Endothelial cell of umbilical vein (primary cell): ENCODE measurements around the gene PRUNE2. TPM values are rescaled to one million over a fixed set of nuclear protein-coding genes. Genes with fewer than 3 reads are reported as not detected.
A peak's percentile ranks its signal among the peaks of the same experiment; 100 is the strongest.

Experiments used
- BruUV-seq: library from RNA; stranded (reverse); fragments of 400-500 nt; replicated peaks from 2 replicates; lab custom pipeline; 2021; lab: Mats Ljungman, UMichigan
- CTCF ChIA-PET: fragments of 300-600, 350-600 bp; sonication (Branson Sonifier 250); formaldehyde crosslinking; loops from one replicate; lab custom pipeline; 2021; ENCODE audit warnings: antibody characterized with exemption, inconsistent platforms; lab: Charles Lee
- POLR2A ChIA-PET: fragments of 300-600, 350-600 bp; sonication (Branson Sonifier 250); formaldehyde crosslinking; loops from one replicate; lab custom pipeline; 2021; ENCODE audit warnings: antibody characterized with exemption, inconsistent platforms; lab: Charles Lee
- DNase-seq: peaks from one replicate; pipeline ENCODE4 v3.0.0-alpha.2; 2011; ENCODE audit warnings: low read depth, low spot score
- FAIRE-seq: peaks from 2 replicates; lab custom pipeline; 2011; peaks lifted over from hg19 to GRCh38; lab: Jason Lieb, UNC
- H2AFZ ChIP-seq: 2 replicates; pipeline ENCODE4 v1.6.0; 2012; ENCODE audit warnings: low read depth, low read length, control low read depth, inconsistent platforms
- H3K27ac ChIP-seq: 2 replicates; pipeline ENCODE4 v1.5.1; 2011; ENCODE audit warnings: low read depth, mild to moderate bottlenecking, control low read depth, low read length, moderate library complexity; ENCODE audit not compliant: insufficient read depth
- H3K27me3 ChIP-seq, 2 experiments: 2 replicates each; pipeline versions ENCODE4 v1.6.0 to v1.6.1; 2011; ENCODE audit warnings: low read length in 2 of 2, mixed read lengths in 1 of 2; ENCODE audit not compliant: control insufficient read depth in 2 of 2, insufficient read depth in 2 of 2
- H3K36me3 ChIP-seq, 2 experiments: 2 replicates in 1 of 2; 3 replicates in 1 of 2; pipeline ENCODE4 v1.5.1; 2011; ENCODE audit warnings: low read length in 2 of 2, mild to moderate bottlenecking in 1 of 2, moderate library complexity in 1 of 2; ENCODE audit not compliant: control insufficient read depth in 2 of 2, insufficient read depth in 2 of 2; ENCODE audit errors: extremely low read depth in 1 of 2
- H3K4me1 ChIP-seq: 3 replicates; pipeline ENCODE4 v1.5.1; 2011; ENCODE audit warnings: mild to moderate bottlenecking, low read length; ENCODE audit not compliant: control insufficient read depth, insufficient read depth; ENCODE audit errors: extremely low read depth
- H3K4me2 ChIP-seq: 2 replicates; pipeline ENCODE4 v1.6.1; 2011; ENCODE audit warnings: low read length, control low read depth, mixed read lengths; ENCODE audit not compliant: insufficient read depth
- H3K4me3 ChIP-seq, 3 experiments: fragments of 200-600 bp in 1 of 3; sonication (generic), shearing (Covaris generic) in 1 of 3; replicated peaks in 1 of 3; 2 replicates each; pipeline ENCODE4 v1.5.1; 2011 to 2016; ENCODE audit warnings: control low read depth in 3 of 3, low read length in 3 of 3, mild to moderate bottlenecking in 2 of 3, inconsistent platforms in 1 of 3, low read depth in 1 of 3, moderate library complexity in 1 of 3; ENCODE audit not compliant: insufficient read depth in 1 of 3
- H3K79me2 ChIP-seq: 2 replicates; pipeline ENCODE4 v1.6.0; 2012; ENCODE audit warnings: low read length, inconsistent platforms; ENCODE audit not compliant: control insufficient read depth, insufficient read depth
- H3K9ac ChIP-seq: replicated peaks from 2 replicates; pipeline ENCODE3; 2011; ENCODE audit warnings: low read length, control low read depth; ENCODE audit not compliant: insufficient read depth; ENCODE audit errors: extremely low read depth
- H3K9me1 ChIP-seq: replicated peaks from 3 replicates; pipeline ENCODE4 v1.6.0; 2011; ENCODE audit warnings: mild to moderate bottlenecking, low read length; ENCODE audit not compliant: control insufficient read depth, insufficient read depth; ENCODE audit errors: extremely low read depth
- H3K9me3 ChIP-seq: replicated peaks from 2 replicates; pipeline ENCODE4 v1.5.1; 2012; ENCODE audit warnings: low read length, inconsistent platforms; ENCODE audit not compliant: control insufficient read depth, insufficient read depth
- H4K20me1 ChIP-seq: replicated peaks from 2 replicates; pipeline ENCODE3; 2011; ENCODE audit warnings: mild to moderate bottlenecking, low read length; ENCODE audit not compliant: control insufficient read depth, insufficient read depth; ENCODE audit errors: extremely low read depth
- CTCF ChIP-seq, 2 donors: IDR thresholded peaks; 1 replicate in 1 of 2; 2 replicates in 1 of 2; pipeline ENCODE4 v1.5.1; 2011; ENCODE audit warnings: low read length in 2 of 2, mild to moderate bottlenecking in 2 of 2, moderate library complexity in 2 of 2, control low read depth in 1 of 2, inconsistent platforms in 1 of 2, low read depth in 1 of 2; ENCODE audit not compliant: insufficient read depth in 1 of 2; ENCODE audit errors: extremely low read depth in 1 of 2
- EZH2 ChIP-seq: IDR thresholded peaks from 2 replicates; pipeline ENCODE4 v1.6.1; 2012; ENCODE audit warnings: borderline replicate concordance, low read depth, mild to moderate bottlenecking, moderate library complexity, low read length, inconsistent platforms; ENCODE audit not compliant: severe bottlenecking
- FOS ChIP-seq: IDR thresholded peaks from 2 replicates; pipeline ENCODE4 v1.6.1; 2011; ENCODE audit warnings: mild to moderate bottlenecking, low read length, moderate library complexity, borderline replicate concordance; ENCODE audit not compliant: insufficient read depth
- GATA2 ChIP-seq: IDR thresholded peaks from 2 replicates; pipeline ENCODE4 v1.7.0; 2011; ENCODE audit warnings: low read depth, mild to moderate bottlenecking, moderate library complexity, mixed read lengths, low read length; ENCODE audit not compliant: insufficient read length, insufficient read depth
- JUN ChIP-seq: IDR thresholded peaks from 2 replicates; pipeline ENCODE4 v1.6.1; 2011; ENCODE audit warnings: borderline replicate concordance, low read depth; ENCODE audit not compliant: insufficient read length, insufficient read depth
- MAX ChIP-seq: IDR thresholded peaks from 2 replicates; pipeline ENCODE4 v1.6.1; 2011; ENCODE audit not compliant: insufficient read depth, insufficient read length
- MYC ChIP-seq: IDR thresholded peaks from one replicate; pipeline ENCODE4 v1.6.1; 2011; ENCODE audit warnings: mild to moderate bottlenecking, low read depth, low read length
- POLR2A ChIP-seq: IDR thresholded peaks from 2 replicates; pipeline ENCODE4 v1.6.1; 2012; ENCODE audit warnings: low read depth, mild to moderate bottlenecking, control low read depth, low read length
- POLR2AphosphoS5 ChIP-seq: IDR thresholded peaks from 2 replicates; pipeline ENCODE4 v1.6.1; 2012; ENCODE audit warnings: low read depth, mild to moderate bottlenecking, control low read depth, low read length, moderate library complexity; ENCODE audit not compliant: insufficient read depth
- dilution Hi-C: fragments of 300-500 bp; cut with MboI; formaldehyde crosslinking; loops from one replicate; pipeline ENCODE4 v1.15.0; 2019; ENCODE audit warnings: low sequenced_read_pairs; ENCODE audit not compliant: extremely low pct_ligation_motif_present
- intact Hi-C: fragments of 100-400 bp; cut with micrococcal nuclease; formaldehyde crosslinking; loops from one replicate; pipeline ENCODE4 v1.10.0; 2022
- polyA plus RNA-seq, 4 experiments: library from polyadenylated mRNA; depleted of rRNA in 3 of 4; stranded (reverse) in 3 of 4; unstranded in 1 of 4; fragments of >200 nt; gene quantifications; 2 replicates each; pipeline versions ENCODE4 v1.2.1 to v1.2.3, GENCODE V29; 2011 to 2012; ENCODE audit warnings: missing spikeins in 1 of 4
- total RNA-seq: library from RNA; stranded (reverse); gene quantifications from 2 replicates; pipeline ENCODE4 v1.2.3, GENCODE V29; 2021

The PRUNE2 gene
- total and polyA plus RNA-seq, 2 donors (not counting 3 experiments of a cell fraction or from before 2014, with no cell fraction given): 15.8 to 21.7 TPM

GRCh38 chr9:76817489-76817888, 88.4 kb downstream of the PRUNE2 start:
- Histone ChIP-seq H3K9me1 (no peaks in the 10 kb centered on the region), H3K4me3 (no peak overlapping the region), H3K4me2 (no peak overlapping the region), H2AFZ (no peak overlapping the region), H3K27me3 (peaks cover 2 to 3% of the 10 kb centered on the region in 2 experiments), H3K4me1 (peaks cover 11% of the 10 kb centered on the region), H3K36me3 (no peaks in the 10 kb centered on the region), H3K79me2 (no peaks in the 10 kb centered on the region), H4K20me1 (no peaks in the 10 kb centered on the region), H3K27ac (peak overlapping the region; percentile 73), H3K9ac (no peak overlapping the region), H3K9me3 (no peaks in the 10 kb centered on the region)
- intact Hi-C loops (no loop called here), dilution Hi-C loops (no loop called here)
- FAIRE-seq (peak; percentile 8), DNase-seq (peak; percentile 17)
- ChIA-PET POLR2A (no interaction called here), CTCF (no interaction called here)
- TF ChIP-seq POLR2A (no peak), JUN (no peak), EZH2 (no peak), FOS (no peak), CTCF (IDR thresholded peaks at IDR 0.05; ENCODE audit: extremely low read depth in 1 of 2, insufficient read depth in 1 of 2, low read depth in 1 of 2, low read length in 2 of 2) (no peak), MYC (no peak), POLR2AphosphoS5 (no peak), MAX (no peak), GATA2 (no peak)
- BruUV-seq: no TSS peak
